Forelimb muscle (tissue), 1 donor: Measurements from ENCODE around the gene SMARCC2. TPM values are rescaled to one million over a fixed set of nuclear protein-coding genes. Genes with fewer than 3 reads are reported as not detected.
"Not testable (repeated sequence)": the region's sequence is repeated elsewhere in the genome, so short reads cannot be mapped to it uniquely, and the experiment has no call there.

Source experiments
- DNase-seq: peaks from one replicate; pipeline ENCODE4 v3.0.0-alpha.2; 2013; ENCODE audit warnings: low read depth
- polyA plus RNA-seq: library from polyadenylated mRNA; unstranded; fragments of 120-200 nt; gene quantifications from one replicate; pipeline ENCODE4 v1.2.1, GENCODE V29; 2013; ENCODE audit not compliant: insufficient read length

SMARCC2 gene
- polyA plus RNA-seq, 1 donor, result 53.8 TPM

- DNase-seq, result no peak
Measured at GRCh38 chr12:56208006-56208405, 18.7 kb upstream of the SMARCC2 start.

GRCh38 chr12:56206452-56207166, 17.3 kb upstream of the SMARCC2 start:
- no peak for DNase-seq

- DNase-seq, result no peak
Measured at GRCh38 chr12:56205445-56205844, 16.2 kb upstream of the SMARCC2 start.

GRCh38 chr12:56204275-56204674, 15.0 kb upstream of the SMARCC2 start:
- DNase-seq, result no peak

GRCh38 chr12:56202838-56203237, 13.6 kb upstream of the SMARCC2 start:
- DNase-seq, result no peak

- no peak for DNase-seq
Measured at GRCh38 chr12:56202366-56202765, 13.1 kb upstream of the SMARCC2 start.

GRCh38 chr12:56198836-56199235, 9.6 kb upstream of the SMARCC2 start:
- DNase-seq, result no peak

GRCh38 chr12:56197921-56198635, 8.8 kb upstream of the SMARCC2 start:
- no peak for DNase-seq

GRCh38 chr12:56196818-56197550, 7.7 kb upstream of the SMARCC2 start:
- DNase-seq, result not testable (repeated sequence)

- DNase-seq, result peak; percentile 60
Measured at GRCh38 chr12:56193025-56193578, 3.8 kb upstream of the SMARCC2 start.

- no peak for DNase-seq
Measured at GRCh38 chr12:56192582-56192981, 3.3 kb upstream of the SMARCC2 start.

GRCh38 chr12:56190695-56191155, 1.4 kb upstream of the SMARCC2 start:
- DNase-seq, result no peak

- DNase-seq, result peak; percentile 72
Measured at GRCh38 chr12:56189918-56190694, 823 bp upstream of the SMARCC2 start.

GRCh38 chr12:56188778-56189098, 545 bp downstream of the SMARCC2 start:
- DNase-seq, result no peak

GRCh38 chr12:56188131-56188777, 1.0 kb downstream of the SMARCC2 start:
- no peak for DNase-seq

GRCh38 chr12:56186957-56187356, 2.3 kb downstream of the SMARCC2 start:
- DNase-seq, result no peak

GRCh38 chr12:56178347-56178746, 10.9 kb downstream of the SMARCC2 start:
- DNase-seq, result no peak

GRCh38 chr12:56172839-56173238, 16.4 kb downstream of the SMARCC2 start:
- no peak for DNase-seq

GRCh38 chr12:56169229-56169759, 20.0 kb downstream of the SMARCC2 start:
- DNase-seq, result no peak

GRCh38 chr12:56165369-56165768, 23.9 kb downstream of the SMARCC2 start:
- DNase-seq, result no peak

- DNase-seq, result no peak
Measured at GRCh38 chr12:56164345-56164729, 24.9 kb downstream of the SMARCC2 start.
